ENCODE measurements around the gene GLUL.
"Not testable (repeated sequence)": the region's sequence is repeated elsewhere in the genome, so short reads cannot be mapped to it uniquely, and the experiment has no call there.

Gene GLUL

DNA sequence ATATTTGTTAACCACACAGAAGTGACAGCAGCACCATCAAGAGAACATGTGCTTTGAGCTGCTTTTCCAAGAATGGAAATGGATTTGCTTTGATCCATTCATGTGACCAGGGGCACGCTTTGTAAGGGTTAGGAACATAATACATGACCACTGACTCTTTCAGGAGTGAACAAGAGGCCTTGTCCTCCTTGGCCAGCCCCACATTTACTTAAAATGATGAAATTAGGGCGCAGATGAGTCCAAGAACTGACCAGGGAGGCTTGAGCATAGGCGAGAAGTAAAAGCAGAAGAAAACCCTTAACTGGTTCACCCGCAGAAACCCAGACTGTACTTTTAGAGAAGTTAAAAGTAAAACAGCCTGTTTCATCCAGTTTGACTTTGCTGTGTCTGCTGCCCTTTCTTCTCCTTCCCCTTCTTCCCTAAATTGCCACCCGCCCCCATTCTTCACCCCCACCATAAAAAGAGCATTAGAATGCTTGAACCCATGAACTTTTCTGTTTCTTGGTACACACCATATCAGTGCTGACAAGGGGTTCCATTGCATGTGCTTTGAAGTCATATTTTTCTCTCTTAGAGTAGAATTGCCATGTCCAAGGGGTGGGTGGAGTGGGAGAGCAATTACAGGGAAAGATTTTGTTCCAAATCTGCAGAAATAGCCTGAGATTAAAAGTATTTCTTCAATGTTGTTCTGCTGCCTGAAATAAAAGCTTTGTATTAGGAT is 2.6 kb upstream of the GLUL start:
- no peak for DNase-seq (ENCODE audit: low read depth in 2 of 2)

DNA sequence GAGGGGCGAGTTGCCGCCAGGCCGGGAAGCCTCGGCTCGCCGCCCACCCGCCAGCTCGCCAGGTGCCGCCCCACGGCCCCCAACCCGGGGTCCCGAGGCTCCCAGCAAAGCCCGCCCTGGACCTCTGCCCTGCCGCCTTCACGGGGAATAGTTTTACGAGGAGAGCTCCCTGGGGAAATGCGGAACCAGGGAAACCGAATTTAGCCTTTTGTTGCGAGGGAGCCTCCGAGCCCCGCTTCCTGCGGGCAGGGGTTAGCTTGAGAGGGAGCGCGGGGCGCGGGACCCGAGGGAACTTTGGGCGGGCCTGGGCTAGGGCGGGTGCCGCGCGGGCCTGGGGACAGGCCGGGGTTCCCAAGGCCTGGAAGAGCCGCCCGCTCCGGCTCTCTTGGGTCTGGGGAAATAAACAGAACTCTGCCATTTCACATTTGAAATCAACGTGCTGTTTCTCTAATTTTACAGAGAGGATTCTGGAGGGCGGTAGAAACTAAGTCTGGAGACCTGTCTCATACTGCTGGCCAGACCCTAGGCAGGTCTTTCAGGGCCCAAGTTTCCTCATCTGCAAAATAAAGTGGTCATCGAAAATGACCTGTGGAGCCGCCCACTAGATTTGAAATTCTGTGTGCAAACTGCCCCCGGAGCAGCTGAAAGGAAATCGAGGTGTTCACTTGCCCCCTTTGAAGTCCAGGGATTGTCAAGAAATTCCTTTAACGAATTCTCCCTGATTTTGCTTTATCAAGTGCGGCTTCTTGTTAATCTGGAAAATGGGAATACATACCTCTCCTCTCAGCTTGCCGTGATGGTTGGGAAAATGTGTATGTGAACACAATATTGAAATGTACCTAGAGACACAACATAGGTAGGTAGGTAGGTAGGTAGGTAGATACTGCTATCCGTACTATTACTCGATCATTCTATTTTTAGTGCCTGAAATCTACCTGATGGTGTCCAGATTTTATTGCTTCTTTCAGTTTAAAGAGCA is 749 bp upstream of the GLUL start:
- no peak for DNase-seq (ENCODE audit: low read depth in 2 of 2)

- no peak for DNase-seq (ENCODE audit: low read depth in 2 of 2)
Measured at GRCh38 chr1:182391028-182391361, 595 bp downstream of the GLUL start.

GRCh38 chr1:182389619-182390047 is 2.0 kb downstream of the GLUL start:
- no peak for DNase-seq (ENCODE audit: low read depth in 2 of 2)

DNA sequence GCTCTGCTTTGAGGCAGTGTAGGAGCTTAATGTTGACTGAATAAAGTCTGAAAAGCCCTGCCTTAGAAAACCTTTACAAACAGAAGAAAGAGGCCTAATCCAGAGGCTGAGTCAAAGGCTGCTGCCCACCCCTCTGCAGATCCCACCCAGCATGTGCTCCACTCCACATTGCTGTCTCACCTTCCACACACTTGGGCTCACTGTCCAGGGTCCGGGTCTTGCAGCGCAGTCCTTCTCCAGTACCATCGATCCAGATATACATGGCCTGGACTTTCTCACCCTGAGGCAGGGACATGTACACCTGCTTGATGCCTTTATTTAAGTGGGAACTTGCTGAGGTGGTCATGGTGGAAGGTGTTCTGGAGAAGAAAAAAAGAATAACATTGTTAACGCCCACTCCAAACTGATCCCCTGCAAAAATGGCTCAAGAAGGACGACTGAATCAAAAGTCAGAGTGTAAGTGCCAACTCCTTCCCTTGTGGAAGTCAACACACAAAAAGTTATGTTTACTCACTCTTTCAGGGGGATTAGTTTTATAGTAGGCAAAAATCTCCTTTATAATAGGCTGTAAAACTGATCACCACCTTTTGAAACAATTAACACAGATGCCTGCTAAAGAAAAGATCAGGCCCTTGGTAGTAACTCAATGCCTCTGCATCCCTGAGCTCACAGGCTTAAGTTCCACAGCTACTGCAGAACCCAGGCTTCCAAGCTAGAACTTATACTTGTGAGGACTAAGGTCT is 3.0 kb downstream of the GLUL start:
- DNase-seq (ENCODE audit: low read depth in 2 of 2): no peak

DNA sequence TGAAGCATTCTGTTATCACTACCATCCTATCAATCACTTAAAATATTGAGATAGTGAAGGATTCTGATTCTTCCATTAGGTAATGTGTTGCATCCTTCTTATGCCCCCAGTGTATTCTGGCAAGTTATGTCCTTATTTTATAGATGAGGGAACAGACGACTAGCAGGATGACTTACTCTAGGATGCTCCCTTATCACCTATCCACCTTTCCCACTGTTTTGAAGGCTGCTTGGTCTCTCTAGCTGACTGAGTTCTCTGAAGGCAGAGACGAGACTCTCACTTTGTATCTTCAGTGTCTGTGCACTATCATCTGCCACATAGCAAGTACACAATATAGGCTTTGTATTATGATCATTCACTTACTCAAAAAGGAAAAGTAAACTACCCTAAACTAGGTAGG is 4.0 kb downstream of the GLUL start:
- DNase-seq (ENCODE audit: low read depth in 2 of 2): no peak

GRCh38 chr1:182386980-182387379 is 4.6 kb downstream of the GLUL start:
- DNase-seq (ENCODE audit: low read depth in 2 of 2): no peak

DNA sequence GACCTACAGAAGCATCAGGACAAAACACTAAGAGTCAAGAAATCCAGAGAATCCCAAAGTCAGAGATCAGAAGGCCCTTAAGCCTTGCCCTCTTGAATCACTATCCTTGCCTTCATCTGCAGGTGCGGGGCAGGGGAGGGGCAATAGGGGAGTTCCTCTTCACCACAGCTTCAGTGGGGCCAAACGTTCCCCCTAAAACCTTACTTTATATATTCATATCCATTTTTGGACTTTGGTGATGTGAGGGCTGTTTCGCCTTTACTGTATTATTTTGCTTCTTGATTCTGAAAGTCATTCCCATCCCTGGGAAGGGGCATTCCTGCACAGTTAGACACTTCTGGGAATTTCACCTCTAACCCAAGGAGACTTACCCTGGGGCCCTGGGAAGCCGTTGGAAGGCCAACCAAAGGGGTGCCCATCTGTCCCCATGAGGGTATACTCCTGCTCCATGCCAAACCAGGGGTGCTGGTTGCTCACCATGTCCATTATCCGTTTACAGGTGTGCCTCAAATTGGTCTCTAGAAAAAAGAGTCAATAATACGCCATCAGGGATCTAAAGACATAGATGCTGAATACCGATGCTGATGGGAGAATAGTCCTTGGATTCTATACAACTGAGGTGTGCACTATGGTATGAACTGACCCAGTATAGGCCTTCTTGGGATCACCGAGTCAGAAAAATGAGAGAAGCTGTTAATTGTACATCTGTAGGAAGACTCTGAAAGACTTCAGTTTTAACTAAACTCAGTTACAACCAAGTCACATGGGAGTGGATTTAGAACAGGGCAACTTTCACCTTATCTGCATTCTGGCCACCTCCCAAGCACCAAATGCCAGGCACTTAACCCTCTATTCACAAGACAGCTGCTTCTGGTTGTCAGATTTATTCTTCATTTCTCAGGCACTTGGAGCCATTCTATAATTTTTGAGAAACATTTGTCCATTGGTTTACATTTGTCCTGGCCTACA is 5.4 kb downstream of the GLUL start:
- no peak for DNase-seq (ENCODE audit: low read depth in 2 of 2)

DNA sequence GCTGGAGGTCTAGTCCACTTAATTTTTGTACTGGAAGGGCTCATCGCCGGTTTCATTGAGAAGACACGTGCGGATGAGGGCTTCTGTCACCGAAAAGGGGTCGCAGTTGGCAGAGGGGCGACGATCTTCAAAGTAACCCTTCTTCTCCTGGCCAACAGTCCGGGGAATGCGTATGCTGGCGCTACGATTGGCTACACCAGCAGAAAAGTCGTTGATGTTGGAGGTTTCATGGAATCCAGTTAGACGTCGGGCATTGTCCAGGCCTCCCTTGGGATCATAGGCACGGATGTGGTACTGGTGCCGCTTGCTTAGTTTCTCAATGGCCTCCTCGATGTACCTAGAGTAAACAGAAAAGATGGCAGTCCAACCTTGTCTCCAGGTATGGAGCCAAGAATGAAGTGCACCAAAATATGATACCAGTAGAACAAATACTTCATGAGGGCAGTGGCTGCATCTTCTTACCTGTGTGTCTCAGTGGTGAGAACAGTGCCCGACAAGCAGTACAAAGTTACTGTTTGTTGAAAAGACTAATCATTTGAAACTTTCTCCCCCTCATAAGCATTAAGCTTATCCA is 7.1 kb downstream of the GLUL start:
- no peak for DNase-seq (ENCODE audit: low read depth in 2 of 2)

- no peak for DNase-seq (ENCODE audit: low read depth in 2 of 2)
Measured at GRCh38 chr1:182383934-182384333, 7.7 kb downstream of the GLUL start.

DNA sequence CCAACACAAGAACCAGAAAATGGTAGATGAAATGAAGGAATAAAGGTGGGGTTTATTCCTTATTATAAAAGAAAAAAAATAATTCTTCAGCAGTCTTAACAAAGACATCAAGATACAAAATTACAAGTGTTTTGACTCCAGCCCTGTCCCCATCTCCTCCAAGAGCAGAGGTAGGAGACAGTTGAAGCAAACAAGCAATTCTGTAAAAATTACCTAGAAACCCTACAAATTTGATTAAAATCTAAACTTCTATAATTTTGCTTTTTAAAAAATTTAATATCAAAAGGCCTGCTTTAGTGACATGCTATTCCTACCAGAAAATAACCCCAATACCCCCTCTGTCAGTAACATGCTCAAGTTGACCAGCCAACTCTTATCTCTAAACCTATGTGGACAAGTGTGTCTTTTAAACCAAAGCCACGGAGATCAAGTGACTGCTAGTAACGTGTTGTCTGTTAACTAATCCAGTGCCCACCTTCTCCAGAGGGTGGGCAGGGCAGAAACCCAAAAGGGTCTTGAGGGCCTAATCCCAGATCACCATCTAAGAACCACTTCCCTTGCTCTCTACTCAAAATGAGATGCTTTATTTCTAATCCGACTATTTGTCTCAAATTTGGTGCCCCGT is 8.4 kb downstream of the GLUL start:
- no peak for DNase-seq (ENCODE audit: low read depth in 2 of 2)

DNA sequence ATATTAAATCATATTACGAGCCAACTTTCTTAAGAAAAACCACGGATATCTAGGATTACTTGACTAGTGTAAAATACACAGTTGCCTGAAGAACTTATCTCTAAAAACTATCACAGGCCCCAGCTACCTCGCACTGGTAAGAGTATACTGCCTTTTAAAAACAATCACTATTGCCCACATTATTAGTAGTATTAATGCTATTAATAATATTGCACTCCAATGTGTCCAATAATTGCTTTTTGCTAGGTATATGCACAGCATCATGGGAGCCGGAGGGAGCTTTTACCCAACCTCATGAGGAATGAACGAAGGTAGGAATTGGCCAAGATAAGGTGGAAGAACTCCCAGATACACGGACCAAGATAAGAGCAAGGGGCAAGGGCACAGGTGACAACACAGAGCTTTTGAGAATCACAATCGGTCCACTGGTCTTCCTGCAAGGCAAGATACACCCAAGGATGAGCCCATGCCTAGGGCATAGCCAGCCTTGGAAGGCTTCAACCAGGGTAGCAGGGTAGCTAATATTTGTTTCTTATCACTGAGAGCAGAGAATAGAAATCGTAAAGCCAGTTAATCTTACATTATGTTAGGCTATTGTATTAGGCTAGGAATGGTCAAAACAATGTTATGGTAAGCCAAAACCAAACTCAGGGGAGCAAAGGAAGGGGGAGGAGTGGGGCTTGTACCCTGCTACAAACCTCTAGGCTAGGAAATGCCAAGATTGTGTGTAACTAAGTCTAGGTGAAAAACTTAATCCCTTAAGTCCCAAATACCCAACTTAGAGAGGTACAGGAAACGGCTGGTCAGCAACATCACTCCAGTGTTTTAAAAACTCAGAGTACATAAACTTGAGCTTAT is 9.4 kb downstream of the GLUL start:
- DNase-seq (ENCODE audit: low read depth in 2 of 2): no peak

DNA sequence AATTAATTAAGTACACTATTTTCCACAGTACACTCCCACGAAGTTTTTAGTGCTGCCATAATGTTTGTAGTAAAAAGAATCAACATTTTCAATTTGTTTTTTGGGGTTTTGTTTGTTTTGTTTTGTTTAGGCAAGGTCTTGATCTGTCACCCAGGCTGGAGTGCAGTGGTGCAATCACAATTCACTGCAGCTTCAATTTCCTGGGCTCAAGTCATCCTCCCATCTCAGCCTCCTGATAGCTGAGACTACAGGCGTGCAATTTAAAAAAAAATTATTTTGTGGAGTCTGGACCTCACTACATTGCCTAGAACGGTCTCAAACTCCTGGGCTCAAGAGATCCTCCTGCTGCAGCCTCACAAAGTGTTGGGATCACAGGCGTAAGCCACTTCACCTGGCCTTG is 11.4 kb downstream of the GLUL start:
- no peak for DNase-seq (ENCODE audit: low read depth in 2 of 2)

- not testable (repeated sequence) for DNase-seq (ENCODE audit: low read depth in 2 of 2)
Measured at GRCh38 chr1:182379781-182380180, 11.8 kb downstream of the GLUL start.

GRCh38 chr1:182376936-182377574 is 14.5 kb downstream of the GLUL start:
- no peak for DNase-seq (ENCODE audit: low read depth in 2 of 2)

DNA sequence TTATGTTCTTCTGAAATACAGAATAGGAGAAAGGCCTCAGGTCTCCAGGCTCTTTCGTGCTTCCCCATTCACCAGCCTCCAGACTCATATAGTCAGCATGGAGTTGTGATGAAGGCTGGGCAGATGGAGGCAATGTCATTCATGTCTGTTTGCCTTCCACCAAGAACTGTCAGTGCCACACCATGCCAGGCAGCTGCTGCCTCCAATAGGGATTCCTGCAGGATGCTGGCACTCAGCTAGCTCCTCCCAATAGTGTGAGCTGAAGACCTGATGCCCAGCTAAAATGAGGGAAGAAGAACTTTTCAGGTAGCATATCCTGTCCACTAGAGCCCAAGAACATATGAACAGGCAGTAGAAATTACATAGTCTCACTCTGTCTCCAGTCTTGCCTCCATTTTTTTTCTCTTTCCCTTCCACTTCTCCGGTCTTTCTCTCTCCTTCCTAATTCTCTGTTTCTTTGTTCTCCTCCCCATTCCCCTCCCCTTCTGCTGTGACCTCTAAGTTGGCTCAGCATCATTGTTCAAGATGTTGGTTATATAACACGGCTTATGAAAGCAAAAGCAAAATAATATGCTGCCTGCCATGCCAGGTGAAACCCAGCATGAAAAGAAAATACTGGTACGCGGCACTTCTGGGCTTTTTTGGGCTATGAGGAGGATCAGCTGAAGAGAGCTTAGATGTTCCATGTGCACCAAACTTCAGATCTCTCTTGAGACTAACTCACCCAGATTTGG is 17.3 kb downstream of the GLUL start:
- no peak for DNase-seq (ENCODE audit: low read depth in 2 of 2)

- DNase-seq (ENCODE audit: low read depth in 2 of 2): no peak
Measured at GRCh38 chr1:182370532-182370931, 21.1 kb downstream of the GLUL start.

GRCh38 chr1:182368903-182369302 is 22.7 kb downstream of the GLUL start:
- DNase-seq (ENCODE audit: low read depth in 2 of 2): no peak
